HuH-7.5 (cell line): ENCODE results near the gene WSCD2.

Experiments used
- DNase-seq: peaks from one replicate; pipeline ENCODE4 v3.0.0; 2011; ENCODE audit warnings: low spot score

Gene WSCD2

GRCh38 chr12:108162207-108162606 is 33.1 kb downstream of the WSCD2 start:
- no peak for DNase-seq

GRCh38 chr12:108166505-108166904 is 37.4 kb downstream of the WSCD2 start:
- DNase-seq, result no peak

- DNase-seq, result no peak
These were observed 38.9 kb downstream of the WSCD2 start for GRCh38 chr12:108167974-108168373.

- DNase-seq, result no peak
These were observed 40.6 kb downstream of the WSCD2 start for GRCh38 chr12:108169708-108170107.

- no peak for DNase-seq
These were observed 41.1 kb downstream of the WSCD2 start for GRCh38 chr12:108170164-108170563.

GRCh38 chr12:108172033-108172432 is 42.9 kb downstream of the WSCD2 start:
- DNase-seq, result no peak

GRCh38 chr12:108173160-108173559 is 44.1 kb downstream of the WSCD2 start:
- DNase-seq, result no peak

GRCh38 chr12:108173892-108174291 is 44.8 kb downstream of the WSCD2 start:
- no peak for DNase-seq

GRCh38 chr12:108174641-108175040 is 45.6 kb downstream of the WSCD2 start:
- no peak for DNase-seq

- DNase-seq, result no peak
These were observed 46.2 kb downstream of the WSCD2 start for GRCh38 chr12:108175310-108175709.

GRCh38 chr12:108176292-108176691 is 47.2 kb downstream of the WSCD2 start:
- no peak for DNase-seq

- DNase-seq, result no peak
These were observed 48.0 kb downstream of the WSCD2 start for GRCh38 chr12:108177131-108177530.

- no peak for DNase-seq
These were observed 50.2 kb downstream of the WSCD2 start for GRCh38 chr12:108179305-108179704.

GRCh38 chr12:108180255-108181094 is 51.4 kb downstream of the WSCD2 start:
- DNase-seq, result no peak

- DNase-seq, result no peak
These were observed 52.0 kb downstream of the WSCD2 start for GRCh38 chr12:108181095-108181454.

GRCh38 chr12:108182096-108182495 is 53.0 kb downstream of the WSCD2 start:
- DNase-seq, result no peak

GRCh38 chr12:108185002-108185401 is 55.9 kb downstream of the WSCD2 start:
- no peak for DNase-seq

- DNase-seq, result no peak
These were observed 58.7 kb downstream of the WSCD2 start for GRCh38 chr12:108187831-108188230.

GRCh38 chr12:108190529-108190928 is 61.4 kb downstream of the WSCD2 start:
- no peak for DNase-seq

- DNase-seq, result no peak
These were observed 62.0 kb downstream of the WSCD2 start for GRCh38 chr12:108191086-108191485.

- DNase-seq, result no peak
These were observed 62.9 kb downstream of the WSCD2 start for GRCh38 chr12:108191938-108192337.

- DNase-seq, result no peak
These were observed 64.4 kb downstream of the WSCD2 start for GRCh38 chr12:108193493-108193892.

- DNase-seq, result peak; percentile 44
These were observed 64.8 kb downstream of the WSCD2 start for GRCh38 chr12:108193917-108194316.

GRCh38 chr12:108194585-108194984 is 65.5 kb downstream of the WSCD2 start:
- no peak for DNase-seq
